Inferior parietal cortex (tissue), 1 donor: ENCODE measurements around the gene PEMT.

Source experiments
- DNase-seq: peaks from one replicate; pipeline ENCODE4 v3.0.0-alpha.2; 2016; ENCODE audit errors: extremely low spot score

The PEMT gene

DNA sequence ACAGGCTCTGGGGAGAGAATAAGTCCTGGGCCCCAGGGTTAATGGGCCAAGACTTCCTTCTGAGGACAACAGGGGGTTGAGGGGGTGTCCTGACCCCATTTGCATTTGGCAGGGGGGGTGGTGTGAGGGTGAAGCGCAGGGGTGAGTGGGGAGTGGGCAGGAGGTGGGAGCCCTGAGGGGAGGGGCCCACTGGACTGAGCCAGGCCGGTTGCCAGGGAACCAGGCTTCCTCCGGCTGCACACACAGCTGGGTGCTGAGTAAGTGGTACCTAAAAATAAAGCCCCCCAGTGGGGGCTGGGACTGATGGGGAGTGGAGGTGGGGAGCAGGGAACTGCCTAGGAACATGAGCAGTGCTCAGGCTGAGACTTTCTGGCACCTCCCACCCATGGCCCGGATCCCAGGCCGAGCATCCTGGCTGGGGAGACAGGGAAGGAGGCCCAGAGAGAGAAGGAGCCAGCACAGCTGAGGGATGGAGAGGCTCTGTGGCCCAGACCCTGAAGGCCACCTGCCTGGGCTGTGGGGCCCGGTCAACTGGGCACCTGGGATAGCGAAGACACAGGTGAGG is 87.9 kb downstream of the PEMT start:
- no peak for DNase-seq

DNA sequence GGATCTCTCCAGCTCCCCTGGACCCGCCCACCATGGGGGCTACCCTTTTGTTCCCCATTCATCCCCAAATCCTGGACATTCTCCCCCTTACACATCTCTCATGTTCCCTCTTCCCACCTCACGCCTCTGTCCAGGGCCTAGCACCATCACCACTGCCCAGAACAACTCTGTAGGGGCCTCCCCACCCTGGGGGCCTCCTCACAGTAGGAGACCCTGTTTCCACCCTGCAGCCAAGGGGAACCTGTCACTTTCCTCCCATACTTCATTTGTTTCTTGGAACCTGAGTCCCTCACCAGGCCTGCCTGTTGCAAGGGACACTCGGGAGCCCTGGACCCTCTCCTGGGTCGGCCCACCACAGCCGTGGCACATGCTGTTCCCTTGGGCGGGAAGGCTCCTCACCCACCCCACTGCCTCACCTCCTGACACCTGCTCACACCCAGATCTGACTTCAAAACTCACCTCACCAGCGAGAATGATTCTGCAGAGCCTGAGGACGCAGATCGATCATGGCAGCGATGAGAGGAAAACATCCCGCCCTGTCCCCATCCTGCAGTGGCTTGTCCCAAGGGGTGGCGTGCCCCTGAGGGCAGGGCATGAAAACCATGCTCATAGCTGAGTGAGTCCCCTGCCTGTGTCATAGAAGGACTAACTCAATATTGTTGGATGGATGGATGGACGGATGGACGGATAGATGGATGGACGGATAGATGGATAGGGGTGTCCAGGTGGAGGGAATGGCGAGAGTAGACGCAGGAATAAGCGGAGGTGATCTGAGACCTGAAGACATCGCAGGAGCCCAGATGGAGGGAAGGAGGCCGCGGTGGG is 88.6 kb downstream of the PEMT start:
- DNase-seq = no peak

DNA sequence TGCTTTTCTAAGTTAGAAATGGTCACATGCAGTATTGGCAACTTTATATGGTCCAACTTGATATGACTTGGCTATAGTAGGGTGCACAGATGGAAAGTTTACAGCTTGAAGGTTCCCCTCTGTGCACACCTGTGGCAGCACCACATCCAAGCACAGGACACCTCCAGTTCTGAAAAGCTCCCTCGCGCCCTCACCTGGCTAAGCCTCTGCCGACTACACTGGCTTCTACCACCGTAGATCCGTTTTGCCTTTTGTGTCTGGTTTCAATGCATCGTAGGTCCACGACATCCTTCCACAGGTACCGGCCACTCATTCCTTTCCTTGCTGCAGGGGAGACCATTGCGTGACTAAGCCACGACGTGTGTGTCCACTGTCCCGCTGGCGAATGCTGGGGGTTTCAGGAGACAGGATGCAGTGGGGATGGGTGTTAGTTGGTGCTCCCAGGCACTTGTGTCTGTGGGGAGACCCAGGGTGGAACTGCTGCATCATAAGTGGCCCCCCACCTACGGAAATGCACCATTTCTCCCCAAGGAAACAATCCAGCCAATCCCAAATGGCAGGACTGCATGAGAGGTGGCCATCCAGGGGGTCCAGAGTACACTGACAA is 90.4 kb downstream of the PEMT start:
- DNase-seq = no peak

DNA sequence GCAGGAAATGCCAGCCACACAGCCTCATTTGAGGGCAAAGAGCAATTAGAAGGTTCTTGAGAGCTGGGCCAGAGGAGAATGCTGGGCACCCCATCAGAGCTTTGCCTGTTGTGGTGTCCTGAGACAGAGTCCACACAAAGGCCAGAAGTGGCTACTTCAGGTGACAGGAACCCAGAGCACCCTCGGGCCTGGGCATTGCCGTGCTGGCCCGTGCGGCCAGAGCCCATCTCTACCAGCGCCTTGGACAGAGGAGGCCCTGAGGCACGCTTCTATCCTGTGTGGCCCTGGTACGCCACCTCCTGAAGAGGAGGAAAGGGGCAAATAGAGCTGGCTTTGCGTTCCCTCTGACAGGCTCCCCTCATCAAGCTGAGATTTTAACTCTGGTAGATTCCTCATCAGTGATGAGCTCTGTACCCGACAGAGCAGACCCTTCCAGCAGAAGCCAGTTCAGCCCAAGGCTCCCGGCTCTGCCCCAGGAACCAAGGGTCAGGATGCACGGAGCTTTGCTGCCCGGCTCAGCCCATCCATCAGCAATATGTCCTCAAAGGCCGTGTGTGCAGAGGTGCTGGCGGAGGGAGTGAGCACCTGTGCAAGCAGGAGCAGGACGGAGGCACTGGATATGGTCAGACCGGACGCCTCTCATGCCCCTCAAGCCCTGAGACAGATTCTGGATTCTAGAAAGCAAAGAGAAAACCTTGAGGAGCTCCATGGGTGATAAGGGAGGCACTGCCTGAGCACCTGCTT is 91.9 kb downstream of the PEMT start:
- DNase-seq = no peak

DNA sequence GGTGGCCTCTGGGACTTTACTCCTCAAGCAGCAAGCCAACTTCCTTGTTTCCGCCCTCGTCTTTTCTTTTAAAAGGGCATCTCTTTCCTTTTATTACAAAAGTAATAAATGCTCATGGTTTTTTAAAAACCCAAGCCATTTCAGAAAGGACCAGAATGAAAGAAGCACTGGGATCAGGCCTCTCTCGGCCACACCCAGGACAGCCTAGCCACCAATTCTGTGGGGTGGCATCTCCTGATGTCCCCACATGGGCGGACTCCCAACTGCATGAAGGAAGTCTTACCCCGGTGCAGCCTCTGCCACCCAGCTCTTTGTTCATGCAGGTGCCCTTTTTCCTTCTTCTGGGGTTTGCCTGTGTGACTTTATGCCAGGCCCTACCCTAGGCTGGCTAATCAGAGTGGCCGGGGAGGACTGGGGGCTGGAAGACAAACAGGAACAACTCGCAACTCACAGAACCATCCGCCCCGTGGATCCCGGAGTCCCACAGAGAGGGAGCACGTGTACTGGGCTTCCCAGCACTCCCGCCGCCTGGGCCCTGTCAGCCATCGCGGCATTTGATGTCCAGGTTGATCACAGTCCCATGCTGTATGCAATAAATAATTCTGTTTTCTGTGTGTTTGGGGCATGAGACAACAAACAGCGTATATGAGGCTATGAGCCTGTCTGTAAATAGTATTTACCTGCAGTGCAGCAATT is 92.8 kb downstream of the PEMT start:
- DNase-seq = no peak

DNA sequence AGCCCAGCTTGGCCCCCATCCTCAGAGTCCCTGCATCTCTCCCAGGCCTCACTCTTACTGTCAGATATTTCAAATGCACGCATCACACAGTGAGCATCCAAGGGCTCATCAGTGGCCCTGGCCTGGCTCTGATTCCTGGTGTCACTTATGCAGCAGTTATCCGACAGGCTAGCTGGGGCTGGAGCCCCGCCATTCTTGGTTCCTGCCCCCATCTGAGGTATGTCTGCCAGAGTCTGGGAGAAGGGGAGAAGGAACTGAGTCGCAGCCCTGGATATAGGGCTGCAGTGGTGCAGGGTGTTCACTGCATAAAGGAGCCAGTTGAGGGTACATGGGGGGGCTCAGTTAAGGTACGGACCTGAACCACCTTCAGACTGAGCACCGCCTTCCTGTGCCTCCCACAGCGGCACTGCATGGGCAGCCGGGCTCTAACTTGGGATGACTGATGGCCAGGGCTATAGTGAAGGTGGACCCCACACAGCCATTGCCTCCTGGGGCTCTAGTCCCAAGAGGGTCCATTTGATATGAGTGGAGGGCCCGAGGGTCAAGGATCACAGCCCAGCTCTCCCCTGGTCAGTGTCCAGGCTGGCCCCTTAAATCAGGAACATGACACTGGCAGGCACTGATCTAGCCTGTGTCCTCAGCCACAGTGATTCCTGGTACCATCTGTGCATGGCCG is 93.5 kb downstream of the PEMT start:
- DNase-seq = no peak

DNA sequence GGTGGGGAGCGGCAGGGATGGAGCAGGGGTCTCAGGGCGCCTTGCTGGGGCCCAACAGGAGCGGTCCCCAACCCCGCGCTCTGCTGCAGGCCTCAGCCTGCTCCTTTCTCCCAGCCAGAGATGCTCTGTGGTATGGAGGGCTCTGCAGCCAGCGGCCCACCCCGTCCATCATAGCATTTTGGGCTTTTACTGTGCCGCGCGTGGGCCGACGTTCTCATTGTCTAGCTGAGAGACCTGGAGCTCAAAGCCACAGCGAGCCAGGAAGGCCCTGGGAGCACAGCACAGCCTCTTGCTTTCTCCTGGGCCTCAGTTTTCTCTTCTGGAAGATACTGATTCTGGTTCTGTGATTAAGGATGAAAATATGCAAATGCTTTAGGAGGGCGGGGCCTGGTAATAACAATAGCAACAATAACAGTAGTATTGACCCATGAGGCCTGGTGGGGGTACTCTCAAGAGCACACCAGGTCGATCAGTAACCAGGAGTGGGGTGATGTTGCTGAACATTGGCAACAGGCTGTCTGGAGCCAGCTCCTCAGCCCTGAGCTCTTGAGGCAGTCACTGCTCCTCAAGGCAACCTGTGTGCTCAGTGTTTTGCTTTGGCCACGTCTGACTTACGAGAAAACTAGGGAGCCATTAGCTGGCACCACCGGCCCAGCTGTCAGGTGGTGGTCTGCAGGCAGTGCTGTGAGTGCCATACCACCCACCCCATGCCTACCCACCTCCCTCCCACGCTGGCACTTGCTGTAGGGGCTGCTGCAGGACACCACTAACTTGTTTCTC is 94.3 kb downstream of the PEMT start:
- DNase-seq = no peak

DNA sequence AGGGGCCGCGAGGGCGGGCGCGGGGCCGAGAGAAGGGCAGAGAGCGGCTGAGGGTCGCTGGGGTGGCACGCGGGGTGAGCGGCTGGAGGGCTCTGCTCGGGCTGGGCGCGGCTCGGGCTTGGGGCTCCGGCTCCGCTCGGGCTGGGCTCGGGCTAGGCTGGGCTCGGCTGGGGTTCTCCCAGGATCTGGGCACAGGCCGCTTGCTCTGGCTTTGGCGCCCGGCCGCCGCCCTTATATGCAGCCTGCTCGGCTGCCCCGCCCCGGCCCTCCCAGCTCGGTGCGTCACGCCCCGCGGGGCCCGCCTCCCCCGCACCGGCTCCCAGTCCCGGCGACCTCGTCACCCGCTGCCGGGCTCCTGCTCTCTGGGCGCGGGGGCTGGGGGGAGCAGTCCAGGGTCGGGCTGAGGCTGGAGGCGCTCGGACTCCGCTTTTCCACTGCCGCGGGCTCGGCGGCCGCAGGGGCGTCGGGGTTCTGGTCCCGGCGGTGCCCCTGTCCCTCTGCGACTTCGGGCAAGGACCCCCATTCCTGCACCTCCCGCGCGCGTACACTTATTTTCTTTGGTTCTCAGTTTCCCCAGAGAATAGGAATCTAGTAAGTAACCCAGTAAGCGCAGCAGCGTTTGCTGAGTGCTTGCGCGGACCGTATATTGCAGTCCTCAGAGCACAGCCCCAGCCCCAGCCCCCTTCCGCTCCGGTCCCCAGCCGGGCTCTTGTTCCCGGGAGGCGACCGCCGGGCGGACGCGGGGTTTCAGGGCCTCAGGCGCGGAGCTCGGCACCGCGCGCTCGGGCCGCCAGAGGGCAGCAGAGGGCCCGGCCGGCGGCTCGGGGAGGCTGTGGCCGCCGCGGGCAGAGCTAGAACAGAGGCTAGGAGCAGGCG is 95.1 kb downstream of the PEMT start, which contains the start of gene RASD1:
Gene RASD1, minus strand, starts transcription at position 207 of the 876 bp plus-strand sequence. CDS start 214 bp downstream, outside the sequence.
- peak; percentile 80 for DNase-seq

DNA sequence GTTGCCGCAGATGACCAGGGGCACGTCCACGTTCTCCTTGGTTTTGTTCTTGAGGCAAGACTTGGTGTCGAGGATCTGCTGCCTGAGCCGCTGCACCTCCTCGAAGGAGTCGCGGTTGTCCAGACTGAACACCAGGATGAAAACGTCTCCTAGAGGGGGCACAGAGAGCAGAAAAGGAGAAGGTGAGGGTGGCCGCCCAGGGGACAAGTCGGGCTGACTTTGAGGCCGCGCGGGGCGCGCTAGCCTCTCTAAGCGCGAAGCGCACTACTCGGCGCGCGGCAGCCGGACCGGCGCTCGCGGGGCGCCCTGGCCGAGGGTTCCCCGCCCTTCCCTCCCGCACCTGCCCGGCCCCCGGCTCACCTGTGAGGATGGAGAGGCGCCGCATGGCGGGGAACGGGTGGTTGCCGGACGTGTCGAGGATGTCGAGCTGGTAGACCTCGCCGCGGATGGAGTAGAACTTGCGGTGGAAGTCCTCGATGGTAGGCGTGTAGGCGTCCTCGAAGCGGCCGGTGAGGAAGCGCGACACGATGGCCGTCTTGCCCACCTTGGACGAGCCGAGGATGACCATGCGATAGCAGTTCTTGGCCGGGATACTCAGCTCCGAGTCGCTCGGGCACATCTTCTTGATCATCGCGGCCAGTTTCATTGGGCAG is 95.8 kb downstream of the PEMT start:
- DNase-seq = no peak

DNA sequence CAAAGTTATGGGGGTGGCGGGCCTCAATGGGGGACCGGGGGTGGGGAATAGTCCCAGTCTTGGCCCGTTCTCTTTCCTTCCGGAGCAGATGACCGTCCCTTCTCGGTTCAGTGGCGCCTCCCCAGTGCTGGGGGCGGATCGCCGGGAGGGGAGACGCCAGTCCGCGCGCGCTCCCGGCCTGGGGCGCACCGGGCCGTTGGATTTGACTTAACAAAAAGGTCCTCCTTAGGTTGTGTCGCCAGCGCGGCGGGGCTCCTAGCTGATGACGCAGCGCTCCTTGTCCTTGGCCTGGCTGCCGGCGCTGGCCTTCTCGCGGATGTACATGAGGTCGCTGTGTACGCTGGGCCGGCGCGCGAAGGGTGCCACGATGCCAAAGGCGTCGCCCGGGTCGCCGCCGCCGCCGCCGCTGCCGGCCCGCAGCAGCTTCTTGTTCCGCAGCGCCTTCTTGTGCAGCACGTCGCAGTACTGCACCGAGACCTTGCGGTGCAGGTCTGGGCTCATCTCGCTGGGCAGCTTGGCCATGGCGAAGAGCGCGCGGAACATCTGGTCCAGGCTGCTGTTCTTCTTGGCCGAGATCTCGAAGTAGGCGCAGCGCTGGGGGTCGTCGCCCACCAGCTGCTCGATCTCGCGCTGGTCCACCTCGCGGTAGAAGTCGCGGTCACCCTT is 96.5 kb downstream of the PEMT start:
- DNase-seq = no peak

DNA sequence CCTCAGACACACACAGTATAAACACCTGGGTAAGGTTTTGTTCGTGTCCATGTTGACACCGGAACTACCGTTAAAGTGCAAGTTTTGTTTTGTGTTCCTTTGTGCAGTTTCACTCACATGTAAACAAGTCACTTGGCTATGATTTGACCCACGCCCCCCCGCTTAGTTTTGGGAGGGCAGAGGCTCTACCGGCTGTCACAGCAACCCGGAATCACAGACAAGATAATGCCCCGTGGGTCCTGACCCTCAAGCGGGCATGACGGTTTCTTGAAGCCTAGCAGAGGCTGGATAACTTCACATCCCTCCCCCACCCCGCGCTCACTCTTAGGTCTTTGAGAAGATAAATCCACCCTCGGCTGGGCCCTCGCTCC is 97.0 kb downstream of the PEMT start:
- DNase-seq = no peak

DNA sequence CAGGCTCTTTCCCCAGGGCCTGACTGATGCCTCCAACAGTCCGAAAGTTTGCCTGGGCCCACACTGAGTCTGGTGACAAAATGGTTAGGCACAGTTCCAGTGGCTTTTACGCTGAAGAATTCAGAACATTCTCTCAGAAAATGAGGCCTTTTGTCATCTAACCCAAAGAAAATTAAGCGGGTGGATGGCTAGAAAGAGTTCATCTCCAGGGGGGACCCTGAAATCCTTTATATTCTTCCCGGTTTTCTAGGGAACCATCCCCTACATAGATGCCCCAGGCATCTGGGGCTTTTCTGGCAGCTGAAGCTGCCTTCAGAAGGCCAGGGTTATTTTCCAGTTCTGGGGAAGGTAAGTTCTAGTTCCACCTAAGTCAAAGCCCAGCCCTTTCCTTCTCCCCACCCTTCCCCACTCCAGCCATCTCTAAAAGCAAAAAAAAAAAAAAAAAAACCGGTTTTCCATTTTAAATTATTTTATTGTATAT is 97.5 kb downstream of the PEMT start:
- no peak for DNase-seq

DNA sequence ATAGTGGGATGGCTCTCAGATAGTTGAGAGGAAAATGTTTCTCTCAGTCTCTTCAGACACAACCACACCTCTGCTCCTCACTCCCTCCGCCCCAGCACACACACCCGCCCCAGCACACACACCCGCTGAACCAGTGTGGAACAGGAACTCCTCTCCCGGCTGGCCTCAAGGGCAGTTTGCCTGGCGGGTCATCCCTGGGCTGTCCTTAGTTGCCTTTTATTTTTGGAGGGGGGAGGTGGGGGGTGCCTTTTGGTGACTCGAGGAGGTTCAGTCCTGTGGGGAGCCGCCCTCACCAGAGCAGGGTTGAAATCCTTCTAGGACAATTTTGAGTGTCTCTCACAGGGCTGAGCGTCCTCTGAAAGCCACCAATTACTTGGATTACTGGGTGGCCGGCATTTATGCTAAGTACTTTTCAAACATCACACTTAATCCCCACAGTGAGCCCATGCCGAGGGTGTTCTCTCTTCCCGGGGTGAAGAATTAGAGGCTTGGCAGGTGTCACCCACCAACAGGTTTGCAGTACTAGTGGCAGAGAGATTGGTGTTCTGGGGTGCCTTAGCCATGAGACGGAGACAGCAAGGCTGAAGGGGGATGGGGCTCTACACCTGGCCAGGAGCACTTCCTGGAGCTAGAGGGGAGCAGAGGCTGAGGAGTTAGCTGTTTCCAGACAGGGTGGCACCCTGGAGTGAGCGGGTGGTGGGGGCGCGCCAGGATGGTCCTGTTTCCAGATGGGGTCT is 98.1 kb downstream of the PEMT start:
- DNase-seq = no peak

DNA sequence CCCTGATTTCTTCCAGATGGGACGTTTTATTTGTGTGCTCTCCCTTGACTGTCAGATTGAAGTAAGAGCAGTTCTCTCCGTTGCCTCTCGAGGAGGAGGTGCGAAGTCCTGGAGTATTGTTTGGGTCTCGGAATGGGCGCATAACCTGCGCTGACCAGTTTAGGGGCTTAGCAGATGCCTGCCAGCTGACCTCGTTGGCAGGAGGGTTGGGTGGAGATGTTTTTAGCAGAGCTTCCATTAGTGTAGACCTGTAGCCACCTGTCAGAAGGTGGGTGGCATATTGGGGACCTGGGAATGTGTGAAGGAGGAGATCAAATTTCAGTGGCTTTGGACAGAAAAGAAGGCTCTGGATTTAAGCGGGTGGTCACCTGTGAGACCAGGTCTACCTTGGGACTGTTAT is 98.9 kb downstream of the PEMT start:
- no peak for DNase-seq

DNA sequence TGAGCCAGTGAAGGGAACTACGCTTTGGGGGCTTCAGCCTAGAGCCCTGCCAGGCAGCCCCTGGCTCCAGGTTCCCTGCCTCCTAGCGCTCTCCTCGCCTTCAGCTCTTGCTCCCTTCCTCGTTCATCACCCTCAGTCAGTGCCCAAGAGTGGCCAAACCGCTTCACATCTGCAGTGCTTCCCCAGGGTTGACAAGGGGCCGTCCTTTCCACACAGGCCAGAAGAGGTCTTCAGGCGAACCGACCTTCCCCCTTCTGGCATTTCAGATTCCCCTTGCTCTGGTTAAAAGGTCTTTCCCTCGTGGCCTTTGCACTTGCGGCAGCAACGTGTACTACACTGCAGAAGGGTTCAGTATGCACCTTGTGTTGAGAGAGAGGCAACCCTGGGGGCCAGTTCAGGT is 99.4 kb downstream of the PEMT start:
- DNase-seq = no peak

DNA sequence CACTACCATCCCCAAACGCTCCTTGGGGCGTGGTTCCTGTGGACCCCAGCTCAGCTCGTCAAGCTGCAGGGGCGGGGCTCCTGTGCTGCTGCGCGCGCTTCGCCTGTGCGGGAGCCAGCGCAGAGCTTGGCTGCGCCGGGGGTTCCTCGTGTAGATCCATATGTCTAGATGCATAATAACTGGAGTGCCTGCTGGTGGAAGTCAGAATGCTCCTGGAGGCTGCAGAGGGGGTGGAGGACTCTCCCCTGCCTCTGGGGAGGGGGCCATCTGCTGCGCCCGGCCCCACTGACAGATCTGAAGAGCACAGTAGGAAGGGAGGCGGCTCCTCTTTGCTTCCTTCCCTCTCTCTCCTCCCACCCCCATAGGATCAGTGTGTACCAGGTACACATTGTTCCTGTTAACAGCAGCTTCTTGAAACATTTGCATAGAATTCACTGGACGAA is 99.9 kb downstream of the PEMT start:
- peak; percentile 73 for DNase-seq

DNA sequence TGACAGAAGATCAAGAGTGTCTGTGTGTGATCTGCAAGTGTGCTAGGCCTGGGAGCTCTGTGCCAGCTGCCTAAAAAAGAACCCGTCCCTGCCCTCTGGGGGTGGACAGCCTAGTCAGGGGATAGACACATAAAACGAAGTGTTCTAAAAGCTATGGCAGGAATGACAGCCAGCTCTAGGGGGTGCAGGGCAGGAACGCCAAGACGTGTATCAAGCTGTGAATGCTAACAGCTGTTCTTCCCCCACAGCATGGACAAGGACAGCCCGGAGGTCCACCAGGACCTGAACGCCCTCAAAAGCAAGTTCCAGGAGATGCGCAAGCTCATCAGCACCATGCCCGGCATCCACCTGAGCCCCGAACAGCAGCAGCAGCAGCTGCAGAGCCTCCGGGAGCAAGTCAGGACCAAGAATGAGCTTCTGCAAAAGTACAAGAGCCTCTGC is 100.5 kb downstream of the PEMT start:
- DNase-seq = no peak
